NCI-H2081 treated with DMSO at 0.1 percent for 48 hours (cell line): Measurements from ENCODE around the gene WDR86.

Experiments
- DNase-seq: peaks from one replicate; lab custom pipeline; 2025; lab: John Stamatoyannopoulos, UW

WDR86 gene

GRCh38 chr7:151406051-151406875 is 3.6 kb downstream of the WDR86 start:
- no peak for DNase-seq

GRCh38 chr7:151405588-151405987 is 4.2 kb downstream of the WDR86 start:
- DNase-seq = no peak

- DNase-seq = no peak
These were observed 4.8 kb downstream of the WDR86 start for GRCh38 chr7:151405056-151405455.

- DNase-seq = no peak
These were observed 5.4 kb downstream of the WDR86 start for GRCh38 chr7:151404216-151405011.

GRCh38 chr7:151403764-151404163 is 6.1 kb downstream of the WDR86 start:
- no peak for DNase-seq

GRCh38 chr7:151402029-151402835 is 7.6 kb downstream of the WDR86 start:
- no peak for DNase-seq

GRCh38 chr7:151400626-151401315 is 9.1 kb downstream of the WDR86 start:
- DNase-seq = no peak

- no peak for DNase-seq
These were observed 9.9 kb downstream of the WDR86 start for GRCh38 chr7:151399906-151400305.

- no peak for DNase-seq
These were observed 10.6 kb downstream of the WDR86 start for GRCh38 chr7:151399305-151399601.

GRCh38 chr7:151398446-151399304 is 11.2 kb downstream of the WDR86 start:
- no peak for DNase-seq

GRCh38 chr7:151397026-151397425 is 12.8 kb downstream of the WDR86 start:
- no peak for DNase-seq

- no peak for DNase-seq
These were observed 13.4 kb downstream of the WDR86 start for GRCh38 chr7:151396328-151396970.

- no peak for DNase-seq
These were observed 14.8 kb downstream of the WDR86 start for GRCh38 chr7:151395036-151395367.

- DNase-seq = no peak
These were observed 15.5 kb downstream of the WDR86 start for GRCh38 chr7:151394076-151395035.

GRCh38 chr7:151393031-151393977 is 16.5 kb downstream of the WDR86 start:
- no peak for DNase-seq

- DNase-seq = no peak
These were observed 17.4 kb downstream of the WDR86 start for GRCh38 chr7:151392426-151392825.

- DNase-seq = no peak
These were observed 17.8 kb downstream of the WDR86 start for GRCh38 chr7:151392002-151392401.

- DNase-seq = no peak
These were observed 18.5 kb downstream of the WDR86 start for GRCh38 chr7:151391358-151391730.
